ENCODE data around the gene FXN.

GRCh38 chr9:69074801-69075200 lies 39.2 kb downstream of the FXN start:
- no peak for TF ChIP-seq TAF1 (conservative IDR thresholded peaks at IDR 0.05)
- TF ChIP-seq NR2F2 (IDR thresholded peaks at IDR 0.05), result no peak
